Neutrophil (primary cell): Measurements from ENCODE around the gene GPR4.
A peak's percentile ranks its signal among the peaks of the same experiment; 100 is the strongest.

ENCODE experiments used
- H3K27ac ChIP-seq: fragments of 200-600 bp; sonication (generic); 2 replicates; pipeline ENCODE4 v1.5.1; 2016; ENCODE audit warnings: mild to moderate bottlenecking, moderate library complexity
- H3K27me3 ChIP-seq: fragments of 200-600 bp; sonication (generic); 2 replicates; pipeline ENCODE4 v1.6.0; 2016; ENCODE audit warnings: mild to moderate bottlenecking
- H3K36me3 ChIP-seq: fragments of 200-600 bp; sonication (generic); 2 replicates; pipeline ENCODE4 v1.5.1; 2017
- H3K4me1 ChIP-seq, 2 experiments: fragments of 200-600 bp in 1 of 2; sonication (generic) in 1 of 2; 1 replicate in 1 of 2; 2 replicates in 1 of 2; pipeline versions ENCODE4 v1.5.1 to v1.6.1; 2013 to 2016; ENCODE audit warnings: low read depth in 1 of 2, low read length in 1 of 2, mild to moderate bottlenecking in 1 of 2, moderate library complexity in 1 of 2; ENCODE audit not compliant: control insufficient read depth in 1 of 2, insufficient read depth in 1 of 2
- H3K4me3 ChIP-seq, 2 experiments: fragments of 200-600 bp in 1 of 2; sonication (generic) in 1 of 2; 1 replicate in 1 of 2; 2 replicates in 1 of 2; pipeline ENCODE4 v1.5.1; 2013 to 2016; ENCODE audit warnings: low read depth in 1 of 2, low read length in 1 of 2, mild to moderate bottlenecking in 1 of 2, moderate library complexity in 1 of 2
- H3K9me3 ChIP-seq: fragments of 200-600 bp; sonication (generic); 2 replicates; pipeline ENCODE4 v1.5.1; 2016
- TF ChIP-seq, protein P1 (sequence below): fragments of 200-600 bp; sonication (generic); IDR thresholded peaks from 2 replicates; pipeline ENCODE4 v1.5.1; 2016; ENCODE audit warnings: antibody characterized with exemption

The GPR4 gene

DNA sequence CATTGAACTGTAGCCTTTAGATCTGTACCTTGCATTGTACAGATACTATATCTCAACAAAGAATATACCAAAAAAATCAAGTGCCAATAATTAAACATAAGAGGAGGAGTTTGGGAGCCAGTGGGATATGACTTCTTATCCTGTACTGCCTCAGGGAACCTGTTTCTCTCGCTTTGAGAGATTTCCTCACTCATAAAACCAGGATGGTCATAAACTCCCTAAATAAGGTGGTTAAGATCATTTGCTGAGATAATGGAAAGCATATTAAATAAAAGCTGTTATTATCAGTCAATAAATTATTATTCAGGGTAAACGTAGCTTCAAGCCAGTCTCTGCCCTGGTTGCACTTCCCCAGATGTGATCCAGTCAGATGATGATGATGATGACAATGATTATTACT, 34.4 kb downstream of the GPR4 start:
- Histone ChIP-seq H3K4me3 (no peak overlapping the region), H3K9me3 (no peaks in the 10 kb centered on the region), H3K27ac (no peak overlapping the region), H3K4me1 (no peaks in the 10 kb centered on the region), H3K27me3 (no peaks in the 10 kb centered on the region), H3K36me3 (no peaks in the 10 kb centered on the region)
- TF ChIP-seq, protein P1, sequence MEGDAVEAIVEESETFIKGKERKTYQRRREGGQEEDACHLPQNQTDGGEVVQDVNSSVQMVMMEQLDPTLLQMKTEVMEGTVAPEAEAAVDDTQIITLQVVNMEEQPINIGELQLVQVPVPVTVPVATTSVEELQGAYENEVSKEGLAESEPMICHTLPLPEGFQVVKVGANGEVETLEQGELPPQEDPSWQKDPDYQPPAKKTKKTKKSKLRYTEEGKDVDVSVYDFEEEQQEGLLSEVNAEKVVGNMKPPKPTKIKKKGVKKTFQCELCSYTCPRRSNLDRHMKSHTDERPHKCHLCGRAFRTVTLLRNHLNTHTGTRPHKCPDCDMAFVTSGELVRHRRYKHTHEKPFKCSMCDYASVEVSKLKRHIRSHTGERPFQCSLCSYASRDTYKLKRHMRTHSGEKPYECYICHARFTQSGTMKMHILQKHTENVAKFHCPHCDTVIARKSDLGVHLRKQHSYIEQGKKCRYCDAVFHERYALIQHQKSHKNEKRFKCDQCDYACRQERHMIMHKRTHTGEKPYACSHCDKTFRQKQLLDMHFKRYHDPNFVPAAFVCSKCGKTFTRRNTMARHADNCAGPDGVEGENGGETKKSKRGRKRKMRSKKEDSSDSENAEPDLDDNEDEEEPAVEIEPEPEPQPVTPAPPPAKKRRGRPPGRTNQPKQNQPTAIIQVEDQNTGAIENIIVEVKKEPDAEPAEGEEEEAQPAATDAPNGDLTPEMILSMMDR = no peak

DNA sequence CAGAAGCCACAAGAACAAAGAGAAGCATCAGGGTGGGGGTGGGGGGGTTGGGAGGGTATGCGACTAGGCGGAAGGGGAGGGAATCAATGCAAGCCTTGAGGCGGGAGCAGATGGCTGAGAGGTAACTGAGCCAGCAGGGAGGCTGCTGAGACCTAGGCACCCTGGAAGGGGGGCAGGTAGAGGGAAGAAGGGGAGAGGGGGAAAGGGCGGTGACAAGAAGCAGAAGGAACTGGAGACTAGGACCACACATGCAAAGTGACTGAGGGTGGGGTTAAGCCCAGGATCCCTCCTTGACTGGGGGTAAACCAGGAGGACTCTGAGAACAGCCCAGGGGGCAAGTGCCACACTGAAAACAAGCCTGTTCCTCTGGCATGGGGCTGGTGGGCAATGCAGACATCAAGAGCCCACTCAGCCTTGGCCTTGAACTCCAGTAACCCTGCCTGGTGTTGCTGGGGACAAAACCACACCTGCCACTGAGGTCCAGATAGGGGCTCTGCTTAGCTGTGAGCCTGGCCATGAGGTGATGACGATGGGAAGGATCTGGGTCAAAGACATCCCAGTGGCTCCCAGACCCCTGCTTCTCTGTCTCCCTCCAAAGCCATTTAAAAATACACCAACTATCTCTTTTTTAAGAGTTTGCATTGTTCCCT, 37.8 kb downstream of the GPR4 start:
- TF ChIP-seq, protein P1 = no peak
- H3K27me3 ChIP-seq = no peaks in the 10 kb centered on the region
- no peak overlapping the region for H3K4me3 ChIP-seq
- no peak overlapping the region for H3K27ac ChIP-seq
- no peaks in the 10 kb centered on the region for H3K36me3 ChIP-seq
- no peaks in the 10 kb centered on the region for H3K4me1 ChIP-seq
- H3K9me3 ChIP-seq = no peaks in the 10 kb centered on the region

DNA sequence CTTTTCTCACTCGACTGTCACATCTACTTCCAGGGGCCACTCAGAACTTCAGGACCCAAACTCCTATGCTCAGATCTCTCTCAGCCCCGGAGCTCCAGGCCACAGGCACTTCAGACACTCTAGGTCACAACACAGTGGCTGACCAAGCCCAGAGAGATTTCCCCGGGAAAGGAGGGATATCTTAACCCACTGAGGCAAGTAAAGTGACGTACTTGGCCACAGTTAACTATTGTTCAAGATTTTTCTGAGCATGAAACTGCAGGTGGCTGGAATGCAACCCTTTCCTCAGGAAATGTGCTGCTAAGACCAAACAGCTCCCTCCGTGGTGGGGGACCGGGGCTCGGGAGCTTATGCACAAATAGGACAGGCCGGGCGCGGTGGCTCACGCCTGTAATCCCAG, 41.3 kb downstream of the GPR4 start:
- Histone ChIP-seq H3K27me3 (no peaks in the 10 kb centered on the region), H3K9me3 (no peaks in the 10 kb centered on the region), H3K4me1 (peaks cover 7 to 8% of the 10 kb centered on the region in 2 experiments), H3K27ac (no peak overlapping the region), H3K36me3 (no peaks in the 10 kb centered on the region), H3K4me3 (no peak overlapping the region)
- TF ChIP-seq, protein P1 = no peak

DNA sequence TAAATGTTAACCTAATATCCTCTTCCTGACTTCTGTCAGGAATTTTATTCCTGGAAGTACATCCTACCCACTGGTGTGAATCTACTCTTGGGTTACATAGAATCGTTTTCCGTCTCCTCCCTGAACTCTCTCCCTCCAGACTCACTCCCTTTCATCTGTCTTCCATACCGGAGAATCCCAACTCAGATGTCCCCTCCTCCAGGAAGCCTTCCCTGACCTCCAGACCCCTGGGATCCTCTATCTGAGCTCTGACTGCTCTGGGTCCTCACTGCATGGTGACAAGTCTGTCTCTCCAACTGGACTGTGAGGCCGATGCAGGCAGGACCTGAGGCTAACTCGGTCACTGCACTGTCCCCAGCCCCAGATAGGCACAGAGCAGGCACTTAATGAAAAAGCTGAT, 42.0 kb downstream of the GPR4 start:
- TF ChIP-seq, protein P1 = no peak
- Histone ChIP-seq H3K27me3 (no peaks in the 10 kb centered on the region), H3K4me3 (no peak overlapping the region), H3K36me3 (no peaks in the 10 kb centered on the region), H3K4me1 (peaks cover 7 to 8% of the 10 kb centered on the region in 2 experiments), H3K27ac (no peak overlapping the region), H3K9me3 (no peaks in the 10 kb centered on the region)

DNA sequence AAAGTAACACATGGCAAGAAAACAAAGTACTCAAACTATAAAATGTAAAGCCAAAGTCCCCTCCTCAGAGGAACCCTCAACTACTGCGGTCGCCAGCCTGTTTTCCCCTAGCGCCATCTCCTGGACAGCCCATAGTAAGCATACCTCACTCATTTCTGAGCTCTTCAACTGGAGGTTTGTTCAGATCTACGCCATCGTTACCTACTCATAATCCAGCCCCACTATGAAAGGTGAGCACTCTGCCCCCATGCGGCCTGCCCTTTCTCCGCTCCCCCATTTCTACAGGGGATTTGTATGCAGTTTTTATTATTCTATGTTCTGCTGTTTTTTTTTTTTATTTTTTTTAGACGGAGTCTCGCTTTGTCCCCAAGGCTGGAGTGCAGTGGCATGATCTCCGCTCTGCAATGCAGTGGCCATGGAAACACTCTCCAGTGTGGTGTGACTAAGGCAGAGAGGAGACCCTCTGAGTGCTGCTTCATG, 43.6 kb downstream of the GPR4 start:
- TF ChIP-seq, protein P1 = peak; percentile 78
- H3K36me3 ChIP-seq = no peaks in the 10 kb centered on the region
- no peak overlapping the region for H3K27ac ChIP-seq
- no peaks in the 10 kb centered on the region for H3K27me3 ChIP-seq
- no peaks in the 10 kb centered on the region for H3K9me3 ChIP-seq
- H3K4me3 ChIP-seq = no peak overlapping the region
- H3K4me1 ChIP-seq = peaks cover 7 to 8% of the 10 kb centered on the region in 2 experiments
